Thymus (tissue), 11 donors: Measurements from ENCODE around the gene BUD23. TPM values are rescaled to one million over a fixed set of nuclear protein-coding genes. Genes with fewer than 3 reads are reported as not detected.
"Not testable (repeated sequence)": the region's sequence is repeated elsewhere in the genome, so short reads cannot be mapped to it uniquely, and the experiment has no call there.

Experiments used
- DNase-seq, 9 donors: peaks; one replicate each; pipeline ENCODE4 v3.0.0-alpha.2; 2013; ENCODE audit warnings: low spot score in 9 of 9, low read depth in 6 of 9, missing footprints in 1 of 9
- H3K27ac ChIP-seq, 2 donors: one replicate each; pipeline ENCODE4 v1.5.1; 2013; ENCODE audit warnings: control low read depth in 1 of 2, low read depth in 1 of 2, low read length in 1 of 2, mild to moderate bottlenecking in 1 of 2, moderate library complexity in 1 of 2
- H3K27me3 ChIP-seq, 2 donors: one replicate each; pipeline ENCODE4 v1.5.1; 2013; ENCODE audit warnings: low read length in 1 of 2; ENCODE audit not compliant: control insufficient read depth in 2 of 2, insufficient read depth in 1 of 2
- H3K36me3 ChIP-seq, 2 donors: one replicate each; pipeline ENCODE4 v1.5.1; 2013; ENCODE audit warnings: low read length in 1 of 2, mild to moderate bottlenecking in 1 of 2, moderate library complexity in 1 of 2; ENCODE audit not compliant: control insufficient read depth in 2 of 2, insufficient read depth in 2 of 2
- H3K4me1 ChIP-seq, 2 donors: one replicate each; pipeline ENCODE4 v1.5.1; 2013; ENCODE audit warnings: low read length in 2 of 2; ENCODE audit not compliant: control insufficient read depth in 2 of 2, insufficient read depth in 2 of 2
- H3K4me3 ChIP-seq, 2 donors: one replicate each; pipeline ENCODE4 v1.5.1; 2013; ENCODE audit warnings: low read length in 2 of 2, control low read depth in 1 of 2, mild to moderate bottlenecking in 1 of 2
- H3K9me3 ChIP-seq, 2 donors: one replicate each; pipeline ENCODE4 v1.5.1; 2013; ENCODE audit warnings: low read length in 1 of 2, mild to moderate bottlenecking in 1 of 2; ENCODE audit not compliant: control insufficient read depth in 2 of 2, insufficient read depth in 1 of 2
- WGBS: extraction: QIAGEN DNeasy Blood & Tissue Kit; methylation state at CpG from one replicate; pipeline ENCODE4 v1.1.7; 2013; 5-methylcytosine and 5-hydroxymethylcytosine counted together
- polyA plus RNA-seq: library from polyadenylated mRNA; stranded (reverse); fragments of 200-250 nt; gene quantifications from one replicate; pipeline ENCODE4 v1.2.3, GENCODE V29; 2013
- total RNA-seq: library from RNA; stranded (reverse); fragments of 120-200 nt; gene quantifications from one replicate; pipeline ENCODE4 v1.2.4, GENCODE V29; 2013
- donor health status: healthy.

Gene BUD23
- total and polyA plus RNA-seq, 2 donors, result 43.4 to 71.0 TPM

DNA sequence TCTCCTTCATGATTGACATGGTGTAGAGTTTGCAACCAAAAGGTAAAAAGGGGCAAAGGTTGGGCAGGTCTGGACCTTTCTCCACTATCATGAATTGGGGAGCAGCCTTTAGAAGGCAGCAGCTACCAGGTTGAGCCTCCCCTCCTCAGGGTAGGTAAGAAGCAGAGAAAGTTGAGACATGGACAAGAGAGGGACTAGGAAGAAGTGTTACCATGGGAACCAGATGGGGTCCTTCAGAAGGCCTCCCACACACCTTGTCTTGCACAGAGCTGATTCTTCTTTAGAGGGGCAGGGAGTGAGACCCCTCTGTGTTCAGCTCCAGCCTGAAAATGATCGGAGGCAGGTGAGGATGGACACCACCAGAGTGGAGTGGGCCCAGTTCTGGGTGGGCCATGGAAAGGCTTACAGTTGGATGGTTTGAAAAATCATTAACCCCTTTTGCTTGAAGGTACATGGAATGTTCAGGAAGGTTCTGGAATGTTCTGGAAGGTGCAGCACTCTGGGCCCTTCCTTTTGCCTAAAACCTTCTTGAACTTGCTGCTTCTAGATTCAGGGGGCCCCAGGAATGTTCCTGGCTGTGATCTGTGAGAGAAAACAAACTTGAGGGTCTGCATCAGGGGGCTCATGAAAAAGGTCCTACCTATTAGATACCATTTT lies 8.8 kb upstream of the BUD23 start:
- no peaks in the 10 kb centered on the region for H3K9me3 ChIP-seq

DNA sequence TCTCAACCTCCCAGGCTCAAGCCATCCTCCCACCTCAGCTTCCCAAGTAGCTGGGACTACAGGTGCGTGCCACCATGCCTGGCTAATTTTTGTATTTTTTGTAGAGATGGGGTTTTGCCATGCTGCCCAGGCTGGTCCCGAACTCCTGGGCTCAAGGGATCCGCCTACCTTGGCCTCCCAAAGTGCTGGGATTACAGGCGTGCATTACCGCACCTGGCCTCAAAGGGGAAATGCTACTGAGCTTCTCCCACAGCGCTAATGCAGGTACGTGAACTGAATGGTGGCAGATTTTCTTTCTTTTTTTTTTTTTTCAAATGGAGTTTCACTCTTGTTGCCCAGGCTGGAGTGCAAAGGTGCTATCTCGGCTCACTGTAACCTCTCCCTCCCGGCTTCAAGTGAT lies 7.3 kb upstream of the BUD23 start:
- H3K4me1 ChIP-seq, DNase-seq, H3K27ac ChIP-seq, H3K9me3 ChIP-seq, H3K4me3 ChIP-seq: not testable (repeated sequence)
- H3K27me3 ChIP-seq, result peaks cover 5 to 25% of the 10 kb centered on the region in 2 donors
- 90% methylated on average over 9 of the region's 9 CpGs for WGBS
- H3K36me3 ChIP-seq, result peaks cover 13 to 14% of the 10 kb centered on the region in 2 donors

More for the DNA sequence above, 8.8 kb upstream of the BUD23 start:
- H3K27ac ChIP-seq, result no peak overlapping the region
- peaks cover 14 to 39% of the 10 kb centered on the region in 2 donors for H3K27me3 ChIP-seq
- H3K4me3 ChIP-seq, result no peak overlapping the region
- WGBS, result 96% methylated on average over 1 of the region's 1 CpG
- DNase-seq, result no peak
- H3K4me1 ChIP-seq, result no peaks in the 10 kb centered on the region
- peaks cover 9 to 10% of the 10 kb centered on the region in 2 donors for H3K36me3 ChIP-seq

DNA sequence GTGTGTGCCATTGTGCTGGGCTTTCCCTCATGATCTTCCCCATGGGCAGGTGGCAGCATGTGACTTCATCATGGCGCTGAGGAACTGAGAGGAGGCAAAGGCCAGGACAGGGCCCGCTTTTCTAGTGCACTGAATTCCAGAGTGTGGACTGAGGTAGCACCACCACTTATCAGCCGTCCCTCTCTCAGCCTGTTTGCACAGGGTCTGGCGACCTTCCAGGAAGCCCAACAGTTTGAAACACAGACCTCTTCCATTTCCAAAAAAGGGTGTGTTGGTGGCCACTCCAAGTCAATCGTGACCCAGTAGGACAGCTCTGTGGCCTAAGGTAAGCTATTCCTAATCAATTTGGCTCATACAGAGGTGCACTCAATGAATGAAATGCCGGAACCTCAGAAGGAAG lies 4.5 kb upstream of the BUD23 start:
- H3K27me3 ChIP-seq, result peaks cover 0 to 3% of the 10 kb centered on the region in 2 donors
- peaks cover 17% of the 10 kb centered on the region in 2 donors for H3K36me3 ChIP-seq
- no peak overlapping the region for H3K4me3 ChIP-seq
- DNase-seq, result no peak
- H3K27ac ChIP-seq, result no peak overlapping the region
- no peaks in the 10 kb centered on the region for H3K9me3 ChIP-seq
- H3K4me1 ChIP-seq, result peaks cover 14 to 16% of the 10 kb centered on the region in 2 donors
- 98% methylated on average over 6 of the region's 6 CpGs for WGBS

DNA sequence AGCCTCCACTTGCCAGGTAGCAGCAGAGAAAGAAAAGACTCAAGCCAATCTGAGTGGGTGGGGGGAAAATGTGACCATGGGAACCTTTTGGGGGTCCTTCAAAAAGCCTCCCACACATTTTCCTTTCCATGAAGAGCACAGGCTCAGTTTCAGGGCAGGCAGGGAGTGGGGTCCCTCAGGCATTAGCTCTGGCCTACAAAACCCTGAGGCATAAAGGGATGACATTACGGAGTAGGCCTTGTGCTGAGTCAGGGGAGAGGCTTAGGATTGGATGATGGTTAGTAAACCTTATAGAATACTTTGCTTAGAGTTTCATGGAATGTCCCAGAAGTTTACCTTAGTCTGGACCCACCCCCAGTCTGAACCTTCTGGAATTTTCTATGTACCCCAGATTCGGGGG lies 3.7 kb upstream of the BUD23 start:
- Histone ChIP-seq H3K4me1 (peaks cover 20 to 21% of the 10 kb centered on the region in 2 donors), H3K36me3 (peaks cover 17% of the 10 kb centered on the region in 2 donors), H3K4me3 (no peak overlapping the region), H3K27ac (no peak overlapping the region), H3K9me3 (no peaks in the 10 kb centered on the region), H3K27me3 (no peaks in the 10 kb centered on the region)
- 98% methylated on average over 2 of the region's 2 CpGs for WGBS
- DNase-seq, result no peak

DNA sequence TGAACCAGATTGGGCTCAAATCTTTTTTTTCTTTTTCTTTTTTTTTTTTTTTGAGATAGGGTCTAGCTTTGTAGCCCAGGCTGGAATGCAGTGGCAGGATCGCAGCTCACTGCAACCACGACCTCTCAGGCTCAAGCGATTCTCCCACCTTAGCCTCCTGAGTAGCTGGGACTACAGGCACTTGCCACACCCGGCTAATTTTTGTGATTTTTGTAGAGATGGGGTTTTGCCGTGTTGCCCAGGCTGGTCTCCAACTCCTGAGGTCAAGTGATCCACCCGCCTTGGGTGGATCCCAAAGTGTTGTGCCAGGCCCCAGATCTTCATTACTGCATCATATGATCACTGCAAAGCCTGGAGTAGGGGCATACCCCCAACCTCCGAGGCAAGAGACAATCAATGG lies 2.9 kb upstream of the BUD23 start:
- no peak for DNase-seq
- Histone ChIP-seq H3K36me3 (peaks cover 17% of the 10 kb centered on the region in 2 donors), H3K4me1 (peaks cover 20 to 21% of the 10 kb centered on the region in 2 donors), H3K4me3 (no peak overlapping the region), H3K27me3 (no peaks in the 10 kb centered on the region), H3K27ac (no peak overlapping the region), H3K9me3 (no peaks in the 10 kb centered on the region)
- 96% methylated on average over 7 of the region's 7 CpGs for WGBS

DNA sequence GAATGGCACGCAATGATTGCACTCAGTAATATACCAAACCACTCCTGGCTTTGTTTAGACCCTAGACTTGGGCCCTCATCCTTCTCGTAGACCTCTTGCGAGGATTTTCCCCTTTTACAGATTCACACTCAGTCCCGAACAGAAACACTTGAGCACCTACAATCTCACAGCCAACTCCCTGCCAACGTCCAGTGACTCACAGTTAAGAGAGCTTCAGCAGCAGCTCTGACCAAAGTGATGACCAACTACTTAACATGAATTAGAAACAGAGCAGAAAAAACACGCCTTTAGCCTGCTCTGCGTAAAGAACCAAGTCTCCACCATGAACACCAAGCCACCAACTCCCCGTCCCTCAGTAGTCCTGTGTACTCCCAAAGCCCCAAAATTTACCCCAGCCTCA lies 2.4 kb upstream of the BUD23 start:
- no peak overlapping the region for H3K4me3 ChIP-seq
- 91% methylated on average over 8 of the region's 8 CpGs for WGBS
- no peaks in the 10 kb centered on the region for H3K9me3 ChIP-seq
- no peaks in the 10 kb centered on the region for H3K27me3 ChIP-seq
- DNase-seq, result no peak
- H3K4me1 ChIP-seq, result peaks cover 20 to 21% of the 10 kb centered on the region in 2 donors
- no peak overlapping the region for H3K27ac ChIP-seq
- peaks cover 17% of the 10 kb centered on the region in 2 donors for H3K36me3 ChIP-seq

DNA sequence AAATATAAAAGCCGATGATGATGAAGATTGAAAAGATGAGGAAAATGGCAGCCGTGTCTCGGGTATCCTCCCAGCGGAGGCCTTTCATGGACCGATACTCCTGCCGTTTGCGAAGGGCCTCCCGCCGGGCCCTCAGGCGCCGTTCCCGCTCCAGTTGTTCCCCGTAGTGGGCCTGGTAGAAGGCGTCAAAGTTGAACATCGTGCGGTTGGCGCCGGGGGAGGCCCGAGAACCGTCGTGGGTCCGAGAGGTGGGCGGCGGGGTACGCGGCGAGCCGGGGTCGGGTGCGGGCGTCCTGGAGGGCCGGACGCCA lies 697 bp upstream of the BUD23 start:
- peak overlapping the region; percentile 82 to 88 for H3K27ac ChIP-seq
- peaks cover 20 to 21% of the 10 kb centered on the region in 2 donors for H3K4me1 ChIP-seq
- H3K36me3 ChIP-seq, result peaks cover 31 to 32% of the 10 kb centered on the region in 2 donors
- peak in 1 of 9 donors; percentile 21 for DNase-seq
- WGBS, result 3% methylated on average over 33 of the region's 33 CpGs
- peak overlapping the region; percentile 75 to 90 for H3K4me3 ChIP-seq
- H3K9me3 ChIP-seq, result no peaks in the 10 kb centered on the region
- H3K27me3 ChIP-seq, result no peaks in the 10 kb centered on the region

DNA sequence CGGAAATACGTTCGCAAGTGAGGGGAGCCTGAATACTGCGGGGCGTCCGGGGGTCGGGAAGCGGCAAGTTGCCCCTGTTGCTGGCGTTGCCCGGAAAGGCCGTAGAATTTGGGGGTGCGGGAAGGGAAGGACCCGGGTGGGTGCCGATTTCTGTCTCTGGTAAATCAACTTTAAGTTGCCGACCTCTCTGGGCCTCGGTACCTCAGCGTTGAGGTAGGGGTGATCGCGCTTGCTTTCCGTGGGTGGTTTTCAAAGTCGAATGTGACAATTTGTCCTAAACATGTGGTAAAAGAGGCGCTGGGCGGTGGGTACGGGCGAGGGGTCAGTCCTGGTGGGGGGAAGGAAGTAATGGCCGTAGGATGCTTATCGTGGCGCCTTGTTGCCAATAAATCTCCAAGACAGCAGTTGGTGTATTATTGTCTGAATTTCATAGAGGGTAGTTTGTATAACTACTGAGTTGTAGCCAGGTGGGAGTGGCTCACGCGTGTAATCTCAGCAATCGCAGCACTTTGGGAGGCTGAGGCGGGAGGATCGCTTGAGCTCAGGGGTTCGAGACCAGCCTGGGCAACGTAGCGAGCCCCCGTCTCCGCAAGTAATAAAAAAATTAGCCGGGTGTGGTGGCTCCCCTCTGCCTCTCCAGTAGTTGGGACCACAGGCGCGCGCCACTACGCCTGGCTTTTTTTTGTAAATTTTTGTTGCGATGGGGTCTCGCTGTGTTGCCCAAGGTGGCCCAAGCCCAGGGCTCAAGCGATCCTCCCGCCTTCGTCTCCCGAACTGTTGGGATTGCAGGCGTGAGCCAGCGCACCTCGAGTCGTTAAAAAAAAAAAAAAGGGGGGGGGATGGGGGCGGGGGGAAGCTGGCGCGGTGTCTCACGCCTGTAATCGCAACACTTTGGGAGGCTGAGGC lies 644 bp downstream of the BUD23 start:
- no peak for DNase-seq
- H3K27me3 ChIP-seq, result no peaks in the 10 kb centered on the region
- H3K9me3 ChIP-seq, result no peaks in the 10 kb centered on the region
- H3K4me3 ChIP-seq, result peak overlapping the region; percentile 75 to 90
- peaks cover 20 to 21% of the 10 kb centered on the region in 2 donors for H3K4me1 ChIP-seq
- peaks cover 28 to 37% of the 10 kb centered on the region in 2 donors for H3K36me3 ChIP-seq
- peak overlapping the region; percentile 70 to 78 for H3K27ac ChIP-seq
- WGBS, result 33% methylated on average over 58 of the region's 58 CpGs

DNA sequence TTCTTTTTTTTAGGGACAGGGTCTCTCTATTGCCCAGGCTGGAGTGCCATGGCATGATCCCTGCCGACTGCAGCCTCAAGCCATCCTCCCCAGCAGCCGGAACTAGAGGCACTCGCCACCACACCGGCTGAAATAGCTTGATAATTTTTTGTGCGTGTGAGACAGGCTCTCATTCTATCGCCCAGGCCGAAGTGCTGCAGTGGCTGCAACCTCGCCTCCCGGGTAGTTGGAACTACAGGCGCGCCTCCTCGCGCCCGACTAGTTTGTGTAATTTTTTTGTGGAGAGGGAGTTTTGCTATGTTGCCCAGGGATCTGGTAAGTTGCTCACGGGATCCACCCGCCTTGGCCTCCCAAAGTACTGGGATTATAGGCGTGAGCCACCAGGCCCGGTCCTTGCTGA lies 1.9 kb downstream of the BUD23 start:
- WGBS, result over 99% methylated on average over 18 of the region's 18 CpGs
- H3K27ac ChIP-seq, result no peak overlapping the region
- no peaks in the 10 kb centered on the region for H3K9me3 ChIP-seq
- H3K36me3 ChIP-seq, result peaks cover 29 to 38% of the 10 kb centered on the region in 2 donors
- DNase-seq, result no peak
- peaks cover 20 to 21% of the 10 kb centered on the region in 2 donors for H3K4me1 ChIP-seq
- H3K4me3 ChIP-seq, result no peak overlapping the region
- no peaks in the 10 kb centered on the region for H3K27me3 ChIP-seq
